Mammary epithelial cell (primary cell): ENCODE results near the gene PFKP.

ENCODE experiments used
- CTCF ChIP-seq, 2 donors: IDR thresholded peaks in 1 of 2; conservative IDR thresholded peaks in 1 of 2; 2 replicates each; pipeline ENCODE4 v1.5.1; 2011 to 2012; ENCODE audit warnings: inconsistent platforms in 2 of 2, low read length in 2 of 2, mild to moderate bottlenecking in 2 of 2, control low read depth in 1 of 2, low read depth in 1 of 2; ENCODE audit not compliant: insufficient read depth in 1 of 2; ENCODE audit errors: extremely low read depth in 1 of 2
- EZH2 ChIP-seq: IDR thresholded peaks from 2 replicates; pipeline ENCODE4 v1.6.1; 2012; ENCODE audit warnings: low read length, inconsistent platforms, borderline replicate concordance

- TF ChIP-seq CTCF (conservative IDR thresholded peaks at IDR 0.05 in 1 of 2, IDR thresholded peaks at IDR 0.05 in 1 of 2; ENCODE audit: extremely low read depth in 1 of 2, insufficient read depth in 1 of 2, low read depth in 1 of 2, low read length in 2 of 2) (no peak), EZH2 (no peak)
Observed at GRCh38 chr10:3077509-3077908, 10.2 kb downstream of the PFKP start.
